Trophoblast cell (in vitro differentiated cells and primary cell): ENCODE results near the gene PEX10.

ENCODE experiments used
- DNase-seq, 2 donors: peaks; one replicate each; pipeline ENCODE4 v3.0.0-alpha.2; 2016
- H2AFZ ChIP-seq: 2 replicates; pipeline ENCODE4 v1.6.1; 2013; ENCODE audit warnings: low read length, moderate library complexity, mild to moderate bottlenecking; ENCODE audit not compliant: insufficient read depth, poor library complexity
- H2AK5ac ChIP-seq: 2 replicates; pipeline ENCODE4 v1.6.1; 2013; ENCODE audit warnings: mild to moderate bottlenecking, low read length
- H2BK120ac ChIP-seq: 2 replicates; pipeline ENCODE4 v1.6.1; 2013; ENCODE audit warnings: low read length, mild to moderate bottlenecking, moderate library complexity; ENCODE audit not compliant: insufficient read depth, poor library complexity
- H2BK12ac ChIP-seq: 2 replicates; pipeline ENCODE4 v1.6.1; 2013; ENCODE audit warnings: mild to moderate bottlenecking, low read length, moderate library complexity
- H2BK5ac ChIP-seq: 2 replicates; pipeline ENCODE4 v1.6.1; 2013; ENCODE audit warnings: low read length, low read depth, moderate library complexity, mild to moderate bottlenecking; ENCODE audit not compliant: poor library complexity
- H3K14ac ChIP-seq: 2 replicates; pipeline ENCODE4 v1.6.1; 2013; ENCODE audit warnings: mild to moderate bottlenecking, low read length
- H3K18ac ChIP-seq: 2 replicates; pipeline ENCODE4 v1.6.1; 2013; ENCODE audit warnings: mild to moderate bottlenecking, low read length
- H3K23ac ChIP-seq: 2 replicates; pipeline ENCODE4 v1.6.1; 2013; ENCODE audit warnings: low read length
- H3K27ac ChIP-seq: 2 replicates; pipeline ENCODE4 v1.5.1; 2013; ENCODE audit warnings: low read depth, mild to moderate bottlenecking, inconsistent platforms, low read length, moderate library complexity
- H3K27me3 ChIP-seq: 2 replicates; pipeline ENCODE4 v1.6.1; 2013; ENCODE audit warnings: inconsistent platforms, mild to moderate bottlenecking, low read length, moderate library complexity; ENCODE audit not compliant: insufficient read depth
- H3K36me3 ChIP-seq, 2 experiments: 1 replicate in 1 of 2; 2 replicates in 1 of 2; pipeline ENCODE4 v1.6.1; 2013; ENCODE audit warnings: low read length in 2 of 2, mild to moderate bottlenecking in 2 of 2, moderate library complexity in 1 of 2; ENCODE audit not compliant: insufficient read depth in 2 of 2, control insufficient read depth in 1 of 2
- H3K4ac ChIP-seq: 2 replicates; pipeline ENCODE4 v1.6.1; 2013; ENCODE audit warnings: low read depth, mild to moderate bottlenecking, low read length, moderate library complexity
- H3K4me1 ChIP-seq, 2 experiments: 1 replicate in 1 of 2; 2 replicates in 1 of 2; pipeline ENCODE4 v1.6.1; 2013; ENCODE audit warnings: low read length in 2 of 2, mild to moderate bottlenecking in 2 of 2, moderate library complexity in 1 of 2; ENCODE audit not compliant: insufficient read depth in 2 of 2, control insufficient read depth in 1 of 2
- H3K4me2 ChIP-seq: 2 replicates; pipeline ENCODE4 v1.6.1; 2013; ENCODE audit warnings: inconsistent platforms, mild to moderate bottlenecking, low read length, moderate library complexity
- H3K4me3 ChIP-seq: 2 replicates; pipeline ENCODE4 v1.5.1; 2013; ENCODE audit warnings: mild to moderate bottlenecking, low read depth, low read length, inconsistent platforms
- H3K79me1 ChIP-seq: one replicate; pipeline ENCODE4 v1.6.1; 2013; ENCODE audit warnings: low read length
- H3K79me2 ChIP-seq: 2 replicates; pipeline ENCODE4 v1.6.1; 2013; ENCODE audit warnings: low read length, mild to moderate bottlenecking; ENCODE audit not compliant: control insufficient read depth, insufficient read depth, poor library complexity
- H3K9ac ChIP-seq: 2 replicates; pipeline ENCODE4 v1.6.1; 2013; ENCODE audit warnings: mild to moderate bottlenecking, low read length
- H3K9me3 ChIP-seq: 2 replicates; pipeline ENCODE4 v1.6.1; 2013; ENCODE audit warnings: low read depth, mild to moderate bottlenecking, control low read depth, inconsistent platforms, low read length; ENCODE audit not compliant: insufficient read depth
- H4K12ac ChIP-seq: 2 replicates; pipeline ENCODE4 v1.6.1; 2013; ENCODE audit warnings: low read depth, mild to moderate bottlenecking, low read length, moderate library complexity
- H4K8ac ChIP-seq: 2 replicates; pipeline ENCODE4 v1.6.1; 2013; ENCODE audit warnings: low read depth, mild to moderate bottlenecking, low read length, moderate library complexity
- H4K91ac ChIP-seq: one replicate; pipeline ENCODE4 v1.6.1; 2013; ENCODE audit warnings: low read depth, mild to moderate bottlenecking, low read length, moderate library complexity
- WGBS: extraction: QIAGEN DNeasy Blood & Tissue Kit; methylation state at CpG from one replicate; pipeline ENCODE4 v1.1.7; 2013; ENCODE audit warnings: missing lambda C conversion rate; ENCODE audit not compliant: insufficient read length, insufficient coverage; ENCODE audit errors: extremely low coverage; 5-methylcytosine and 5-hydroxymethylcytosine counted together

The PEX10 gene

GRCh38 chr1:2378441-2378851, 33.9 kb downstream of the PEX10 start:
- H3K79me2 ChIP-seq, result no peaks in the 10 kb centered on the region

GRCh38 chr1:2377751-2378440, 34.5 kb downstream of the PEX10 start:
- Histone ChIP-seq H2BK5ac (no peak overlapping the region), H2AK5ac (no peak overlapping the region), H3K9me3 (no peaks in the 10 kb centered on the region), H3K4me3 (no peak overlapping the region), H3K9ac (no peak overlapping the region), H3K18ac (no peak overlapping the region), H3K4me1 (peaks cover 2 to 4% of the 10 kb centered on the region in 2 experiments), H4K91ac (no peak overlapping the region), H4K8ac (no peak overlapping the region), H3K23ac (no peak overlapping the region), H3K14ac (no peak overlapping the region), H3K27me3 (no peaks in the 10 kb centered on the region), H2BK12ac (no peak overlapping the region), H2BK120ac (no peak overlapping the region), H3K36me3 (no peaks in the 10 kb centered on the region), H3K27ac (no peak overlapping the region), H3K4me2 (no peak overlapping the region), H3K79me1 (no peaks in the 10 kb centered on the region), H3K79me2 (no peaks in the 10 kb centered on the region), H2AFZ (no peak overlapping the region), H4K12ac (no peak overlapping the region), H3K4ac (no peak overlapping the region)
- DNase-seq, result no peak
- no CpG with 5 or more reads among the region's 16 CpGs for WGBS

More at GRCh38 chr1:2378441-2378851, 33.9 kb downstream of the PEX10 start:
- no peak overlapping the region for H3K27ac ChIP-seq
- no peak overlapping the region for H3K4ac ChIP-seq
- no peak for DNase-seq
- no peaks in the 10 kb centered on the region for H3K79me1 ChIP-seq
- no peak overlapping the region for H4K8ac ChIP-seq
- no peak overlapping the region for H2BK12ac ChIP-seq
- no peaks in the 10 kb centered on the region for H3K4me1 ChIP-seq
- no peak overlapping the region for H3K4me2 ChIP-seq
- H2BK5ac ChIP-seq, result no peak overlapping the region
- H2AK5ac ChIP-seq, result no peak overlapping the region
- WGBS, result no CpG with 5 or more reads among the region's 24 CpGs
- no peak overlapping the region for H4K12ac ChIP-seq
- no peak overlapping the region for H3K18ac ChIP-seq
- no peaks in the 10 kb centered on the region for H3K36me3 ChIP-seq
- no peak overlapping the region for H3K23ac ChIP-seq
- H3K4me3 ChIP-seq, result no peak overlapping the region
- H2BK120ac ChIP-seq, result no peak overlapping the region
- H3K14ac ChIP-seq, result no peak overlapping the region
- no peak overlapping the region for H2AFZ ChIP-seq
- H4K91ac ChIP-seq, result no peak overlapping the region
- H3K27me3 ChIP-seq, result no peaks in the 10 kb centered on the region
- H3K9ac ChIP-seq, result no peak overlapping the region
- no peaks in the 10 kb centered on the region for H3K9me3 ChIP-seq

GRCh38 chr1:2376931-2377672, 35.3 kb downstream of the PEX10 start:
- H3K9ac ChIP-seq, result no peak overlapping the region
- H3K36me3 ChIP-seq, result no peaks in the 10 kb centered on the region

GRCh38 chr1:2376261-2376741, 36.1 kb downstream of the PEX10 start:
- WGBS, result no CpG with 5 or more reads among the region's 23 CpGs
- H2AK5ac ChIP-seq, result no peak overlapping the region

More at GRCh38 chr1:2376931-2377672, 35.3 kb downstream of the PEX10 start:
- Histone ChIP-seq H4K91ac (no peak overlapping the region), H3K4me1 (peaks cover 7 to 8% of the 10 kb centered on the region in 2 experiments), H3K27ac (no peak overlapping the region), H3K27me3 (no peaks in the 10 kb centered on the region), H3K23ac (no peak overlapping the region), H2AK5ac (no peak overlapping the region), H3K18ac (no peak overlapping the region), H3K79me1 (no peaks in the 10 kb centered on the region), H3K79me2 (no peaks in the 10 kb centered on the region), H3K9me3 (no peaks in the 10 kb centered on the region), H4K8ac (no peak overlapping the region), H2BK12ac (no peak overlapping the region), H3K4ac (no peak overlapping the region), H2BK5ac (no peak overlapping the region), H2AFZ (no peak overlapping the region), H4K12ac (no peak overlapping the region), H2BK120ac (no peak overlapping the region), H3K4me2 (no peak overlapping the region), H3K4me3 (no peak overlapping the region), H3K14ac (no peak overlapping the region)
- WGBS, result no CpG with 5 or more reads among the region's 25 CpGs
- DNase-seq, result no peak

More at GRCh38 chr1:2376261-2376741, 36.1 kb downstream of the PEX10 start:
- no peak overlapping the region for H2BK12ac ChIP-seq
- no peak overlapping the region for H3K9ac ChIP-seq
- no peak overlapping the region for H3K14ac ChIP-seq
- no peaks in the 10 kb centered on the region for H3K79me1 ChIP-seq
- H3K4me1 ChIP-seq, result peaks cover 7 to 8% of the 10 kb centered on the region in 2 experiments
- no peaks in the 10 kb centered on the region for H3K79me2 ChIP-seq
- H3K27me3 ChIP-seq, result no peaks in the 10 kb centered on the region
- no peak overlapping the region for H3K4ac ChIP-seq
- no peak overlapping the region for H3K4me2 ChIP-seq
- no peak overlapping the region for H3K18ac ChIP-seq
- no peak overlapping the region for H3K27ac ChIP-seq
- no peak overlapping the region for H4K8ac ChIP-seq
- no peaks in the 10 kb centered on the region for H3K36me3 ChIP-seq
- no peak overlapping the region for H4K91ac ChIP-seq
- H4K12ac ChIP-seq, result no peak overlapping the region
- no peaks in the 10 kb centered on the region for H3K9me3 ChIP-seq
- no peak overlapping the region for H3K23ac ChIP-seq
- H2BK120ac ChIP-seq, result no peak overlapping the region
- peak overlapping the region; percentile 11 for H3K4me3 ChIP-seq
- no peak overlapping the region for H2AFZ ChIP-seq
- H2BK5ac ChIP-seq, result no peak overlapping the region
- no peak for DNase-seq
